ENCODE results near the gene SBK3.
"Not testable (repeated sequence)": the region's sequence is repeated elsewhere in the genome, so short reads cannot be mapped to it uniquely, and the experiment has no call there.

SBK3 gene

GRCh38 chr19:55516878-55517620, 28.3 kb downstream of the SBK3 start:
- peak; percentile 100 for DNase-seq (ENCODE audit: low spot score)

GRCh38 chr19:55508120-55508519, 37.2 kb downstream of the SBK3 start:
- no peak for DNase-seq (ENCODE audit: low spot score)

GRCh38 chr19:55504981-55505380, 40.4 kb downstream of the SBK3 start:
- no peak for DNase-seq (ENCODE audit: low spot score)

GRCh38 chr19:55504252-55504603, 41.1 kb downstream of the SBK3 start:
- DNase-seq (ENCODE audit: low spot score): no peak

- DNase-seq (ENCODE audit: low spot score): peak; percentile 99
These were observed 41.7 kb downstream of the SBK3 start for GRCh38 chr19:55503502-55504251.

GRCh38 chr19:55503157-55503501, 42.2 kb downstream of the SBK3 start:
- no peak for DNase-seq (ENCODE audit: low spot score)

- no peak for DNase-seq (ENCODE audit: low spot score)
These were observed 43.0 kb downstream of the SBK3 start for GRCh38 chr19:55502197-55502952.

- DNase-seq (ENCODE audit: low spot score): no peak
These were observed 44.9 kb downstream of the SBK3 start for GRCh38 chr19:55500368-55500952.

- no peak for DNase-seq (ENCODE audit: low spot score)
These were observed 47.0 kb downstream of the SBK3 start for GRCh38 chr19:55498246-55498840.

- no peak for DNase-seq (ENCODE audit: low spot score)
These were observed 47.6 kb downstream of the SBK3 start for GRCh38 chr19:55497763-55498162.

- DNase-seq (ENCODE audit: low spot score): not testable (repeated sequence)
These were observed 48.5 kb downstream of the SBK3 start for GRCh38 chr19:55496820-55497219.

GRCh38 chr19:55495646-55496349, 49.5 kb downstream of the SBK3 start:
- DNase-seq (ENCODE audit: low spot score): no peak

- DNase-seq (ENCODE audit: low spot score): peak; percentile 34
These were observed 51.1 kb downstream of the SBK3 start for GRCh38 chr19:55494172-55494761.

GRCh38 chr19:55493645-55494171, 51.6 kb downstream of the SBK3 start:
- DNase-seq (ENCODE audit: low spot score): no peak

GRCh38 chr19:55493052-55493644, 52.2 kb downstream of the SBK3 start:
- DNase-seq (ENCODE audit: low spot score): no peak

GRCh38 chr19:55492362-55492944, 52.9 kb downstream of the SBK3 start:
- DNase-seq (ENCODE audit: low spot score): no peak

GRCh38 chr19:55491546-55492360, 53.6 kb downstream of the SBK3 start:
- DNase-seq (ENCODE audit: low spot score): no peak
